Measurements from ENCODE around the gene SLC22A5.

DNA sequence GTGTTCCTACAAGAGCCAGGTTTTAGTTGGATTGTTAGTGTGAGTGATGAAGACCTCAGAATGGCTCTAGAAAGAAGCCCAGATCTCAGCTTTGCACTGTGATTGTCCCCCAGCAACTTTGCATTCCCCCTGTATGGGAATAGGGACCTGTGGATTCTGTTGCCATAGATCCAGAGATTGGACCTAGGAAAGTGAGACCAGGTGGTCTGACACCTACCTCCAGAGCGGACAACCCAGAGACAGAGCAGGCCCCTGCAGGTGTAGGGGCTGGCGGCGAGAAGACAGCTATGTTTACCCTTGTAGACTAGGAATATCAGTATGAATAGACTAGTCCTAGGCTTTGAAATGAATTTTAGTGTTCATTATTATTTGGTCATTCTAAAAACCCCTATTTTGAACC, 67.4 kb downstream of the SLC22A5 start:
- TF ChIP-seq POLR2A (IDR thresholded peaks at IDR 0.05) (no peak), EP300 (IDR thresholded peaks at IDR 0.05) (no peak)
- TF ChIP-seq, protein P1, sequence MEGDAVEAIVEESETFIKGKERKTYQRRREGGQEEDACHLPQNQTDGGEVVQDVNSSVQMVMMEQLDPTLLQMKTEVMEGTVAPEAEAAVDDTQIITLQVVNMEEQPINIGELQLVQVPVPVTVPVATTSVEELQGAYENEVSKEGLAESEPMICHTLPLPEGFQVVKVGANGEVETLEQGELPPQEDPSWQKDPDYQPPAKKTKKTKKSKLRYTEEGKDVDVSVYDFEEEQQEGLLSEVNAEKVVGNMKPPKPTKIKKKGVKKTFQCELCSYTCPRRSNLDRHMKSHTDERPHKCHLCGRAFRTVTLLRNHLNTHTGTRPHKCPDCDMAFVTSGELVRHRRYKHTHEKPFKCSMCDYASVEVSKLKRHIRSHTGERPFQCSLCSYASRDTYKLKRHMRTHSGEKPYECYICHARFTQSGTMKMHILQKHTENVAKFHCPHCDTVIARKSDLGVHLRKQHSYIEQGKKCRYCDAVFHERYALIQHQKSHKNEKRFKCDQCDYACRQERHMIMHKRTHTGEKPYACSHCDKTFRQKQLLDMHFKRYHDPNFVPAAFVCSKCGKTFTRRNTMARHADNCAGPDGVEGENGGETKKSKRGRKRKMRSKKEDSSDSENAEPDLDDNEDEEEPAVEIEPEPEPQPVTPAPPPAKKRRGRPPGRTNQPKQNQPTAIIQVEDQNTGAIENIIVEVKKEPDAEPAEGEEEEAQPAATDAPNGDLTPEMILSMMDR (IDR thresholded peaks at IDR 0.05), result no peak
